Stimulated activated naive CD8-positive, alpha-beta T cell treated with anti-CD3 and anti-CD28 coated beads, Interleukin-15, Interleukin-2, amounts not matched to agents 100 ng/mL and 50 ng/mL, for 24 hours (primary cell): ENCODE results near the gene REEP3.
"Not testable (repeated sequence)": the region's sequence is repeated elsewhere in the genome, so short reads cannot be mapped to it uniquely, and the experiment has no call there.

Source experiments
- H3K27ac Mint-ChIP-seq: one replicate; pipeline ENCODE4 v1.8.0; 2021; ENCODE audit warnings: mild to moderate bottlenecking, mixed read lengths
- H3K27me3 Mint-ChIP-seq: one replicate; pipeline ENCODE4 v1.8.0; 2021; ENCODE audit warnings: mixed read lengths
- H3K36me3 Mint-ChIP-seq: one replicate; pipeline ENCODE4 v1.8.0; 2021; ENCODE audit warnings: low read depth, mixed read lengths
- H3K4me1 Mint-ChIP-seq: one replicate; pipeline ENCODE4 v1.8.0; 2021; ENCODE audit warnings: low read depth, mixed read lengths
- H3K4me3 Mint-ChIP-seq: one replicate; pipeline ENCODE4 v1.8.0; 2021; ENCODE audit warnings: mild to moderate bottlenecking, mixed read lengths
- H3K9me3 Mint-ChIP-seq: one replicate; pipeline ENCODE4 v1.8.0; 2021; ENCODE audit warnings: mixed read lengths

REEP3 gene

GRCh38 chr10:63664341-63664885 is 143.2 kb downstream of the REEP3 start:
- no peaks in the 10 kb centered on the region for H3K27me3 Mint-ChIP-seq
- H3K27ac Mint-ChIP-seq: no peak overlapping the region
- no peaks in the 10 kb centered on the region for H3K36me3 Mint-ChIP-seq
- H3K4me3 Mint-ChIP-seq: no peak overlapping the region
- H3K4me1 Mint-ChIP-seq: peaks cover 9% of the 10 kb centered on the region
- no peaks in the 10 kb centered on the region for H3K9me3 Mint-ChIP-seq

DNA sequence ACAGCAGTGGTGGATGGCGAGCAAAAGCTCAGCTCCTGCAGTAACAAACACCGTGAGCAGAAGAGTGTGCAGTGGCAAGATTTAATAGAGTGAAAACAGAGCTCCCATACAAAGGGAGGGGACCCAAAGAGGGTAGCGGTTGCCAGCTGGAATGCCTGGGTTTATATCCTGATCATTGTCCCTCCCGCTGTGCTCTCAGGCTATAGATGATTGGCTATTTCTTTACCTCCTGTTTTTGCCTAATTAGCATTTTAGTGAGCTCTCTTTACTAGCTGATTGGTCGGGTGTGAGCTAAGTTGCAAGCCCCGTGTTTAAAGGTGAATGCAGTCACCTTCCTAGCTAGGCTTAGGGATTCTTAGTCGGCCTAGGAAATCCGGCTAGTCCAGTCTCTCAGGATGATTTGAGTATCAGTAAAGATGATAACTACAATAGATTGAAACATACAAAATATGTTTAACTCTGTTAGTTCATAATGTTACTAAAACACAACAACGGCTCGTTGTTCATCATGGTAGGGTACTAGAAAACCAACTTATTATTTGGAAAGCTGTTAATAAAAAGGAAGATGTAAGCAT is 143.9 kb downstream of the REEP3 start:
- H3K27me3 Mint-ChIP-seq, H3K4me3 Mint-ChIP-seq, H3K4me1 Mint-ChIP-seq, H3K36me3 Mint-ChIP-seq, H3K27ac Mint-ChIP-seq, H3K9me3 Mint-ChIP-seq: not testable (repeated sequence)

- Mint-ChIP-seq H3K36me3 (no peaks in the 10 kb centered on the region), H3K4me1 (peaks cover 9% of the 10 kb centered on the region), H3K27me3 (peaks cover 3% of the 10 kb centered on the region), H3K27ac (no peak overlapping the region), H3K4me3 (no peak overlapping the region), H3K9me3 (no peaks in the 10 kb centered on the region)
Measured at GRCh38 chr10:63665670-63666134, 144.5 kb downstream of the REEP3 start.

GRCh38 chr10:63666836-63667383 is 145.7 kb downstream of the REEP3 start:
- peaks cover 9% of the 10 kb centered on the region for H3K4me1 Mint-ChIP-seq
- no peaks in the 10 kb centered on the region for H3K9me3 Mint-ChIP-seq
- H3K36me3 Mint-ChIP-seq: no peaks in the 10 kb centered on the region
- no peak overlapping the region for H3K4me3 Mint-ChIP-seq
- peaks cover 8% of the 10 kb centered on the region for H3K27me3 Mint-ChIP-seq
- H3K27ac Mint-ChIP-seq: no peak overlapping the region

- H3K4me3 Mint-ChIP-seq: no peak overlapping the region
- peaks cover 9% of the 10 kb centered on the region for H3K4me1 Mint-ChIP-seq
- H3K27me3 Mint-ChIP-seq: peaks cover 9% of the 10 kb centered on the region
- H3K36me3 Mint-ChIP-seq: no peaks in the 10 kb centered on the region
- H3K27ac Mint-ChIP-seq: no peak overlapping the region
- no peaks in the 10 kb centered on the region for H3K9me3 Mint-ChIP-seq
Measured at GRCh38 chr10:63667596-63668480, 146.6 kb downstream of the REEP3 start.

DNA sequence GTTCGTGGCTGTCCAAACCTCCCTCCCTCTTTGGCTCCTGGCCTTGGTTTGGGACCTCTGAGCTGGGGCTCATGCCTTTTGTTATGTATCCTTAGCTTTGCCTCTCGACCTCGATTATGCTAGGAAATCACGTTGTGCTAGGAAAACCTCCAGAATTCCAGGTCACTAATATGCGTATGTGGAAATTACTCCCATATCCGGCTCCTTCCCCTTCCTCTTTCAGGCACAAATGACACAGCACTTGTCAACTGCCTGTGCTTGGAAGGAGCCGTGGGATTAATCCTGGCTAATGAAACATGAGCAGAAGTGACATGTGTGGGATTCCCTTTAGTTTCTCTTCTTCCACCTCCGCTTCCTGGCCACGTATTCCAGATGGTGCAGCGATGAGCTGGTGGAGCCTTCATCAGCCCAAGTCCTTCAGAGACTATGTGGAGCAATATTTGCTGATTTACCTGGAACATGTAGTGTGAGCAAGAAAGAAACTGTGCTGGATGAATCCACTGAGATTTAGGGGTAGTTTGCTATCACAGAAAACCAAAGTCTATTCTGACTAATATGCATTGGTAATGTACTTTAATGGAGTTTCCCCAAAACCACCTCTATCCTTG is 149.2 kb downstream of the REEP3 start:
- Mint-ChIP-seq H3K27ac (no peak overlapping the region), H3K4me3 (no peak overlapping the region), H3K27me3 (peaks cover 9% of the 10 kb centered on the region), H3K9me3 (no peaks in the 10 kb centered on the region), H3K4me1 (peaks cover 9% of the 10 kb centered on the region), H3K36me3 (no peaks in the 10 kb centered on the region)

GRCh38 chr10:63671317-63671937 is 150.2 kb downstream of the REEP3 start:
- H3K4me3 Mint-ChIP-seq: no peak overlapping the region

DNA sequence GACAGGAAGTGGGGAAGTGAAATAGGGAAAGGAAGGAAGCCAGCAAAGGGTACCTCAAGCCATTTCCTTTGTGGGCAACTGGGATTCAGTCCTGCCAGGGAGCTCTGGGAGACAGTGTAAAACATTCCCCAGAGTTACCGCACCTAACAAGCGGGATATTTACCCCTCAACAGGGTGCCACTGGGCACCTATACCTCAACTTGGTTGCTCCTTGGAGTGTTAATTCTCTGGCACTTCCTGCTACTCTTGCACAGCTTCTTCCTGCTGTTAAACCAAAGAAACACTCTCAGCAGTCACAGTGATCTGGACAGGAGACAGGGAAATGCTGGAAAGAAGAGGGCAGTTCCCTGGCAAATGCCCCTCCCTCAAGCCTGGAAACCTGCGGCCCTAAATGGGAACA is 151.3 kb downstream of the REEP3 start:
- no peak overlapping the region for H3K27ac Mint-ChIP-seq
- no peak overlapping the region for H3K4me3 Mint-ChIP-seq
- H3K9me3 Mint-ChIP-seq: no peaks in the 10 kb centered on the region
- no peaks in the 10 kb centered on the region for H3K4me1 Mint-ChIP-seq
- peaks cover 9% of the 10 kb centered on the region for H3K27me3 Mint-ChIP-seq
- no peaks in the 10 kb centered on the region for H3K36me3 Mint-ChIP-seq

More at GRCh38 chr10:63671317-63671937, 150.2 kb downstream of the REEP3 start:
- Mint-ChIP-seq H3K9me3 (no peaks in the 10 kb centered on the region), H3K27me3 (peaks cover 9% of the 10 kb centered on the region), H3K27ac (no peak overlapping the region), H3K36me3 (no peaks in the 10 kb centered on the region), H3K4me1 (peaks cover 5% of the 10 kb centered on the region)

GRCh38 chr10:63673246-63673645 is 152.0 kb downstream of the REEP3 start:
- Mint-ChIP-seq H3K27ac (no peak overlapping the region), H3K4me1 (no peaks in the 10 kb centered on the region), H3K9me3 (no peaks in the 10 kb centered on the region), H3K36me3 (no peaks in the 10 kb centered on the region), H3K4me3 (no peak overlapping the region), H3K27me3 (peaks cover 9% of the 10 kb centered on the region)

DNA sequence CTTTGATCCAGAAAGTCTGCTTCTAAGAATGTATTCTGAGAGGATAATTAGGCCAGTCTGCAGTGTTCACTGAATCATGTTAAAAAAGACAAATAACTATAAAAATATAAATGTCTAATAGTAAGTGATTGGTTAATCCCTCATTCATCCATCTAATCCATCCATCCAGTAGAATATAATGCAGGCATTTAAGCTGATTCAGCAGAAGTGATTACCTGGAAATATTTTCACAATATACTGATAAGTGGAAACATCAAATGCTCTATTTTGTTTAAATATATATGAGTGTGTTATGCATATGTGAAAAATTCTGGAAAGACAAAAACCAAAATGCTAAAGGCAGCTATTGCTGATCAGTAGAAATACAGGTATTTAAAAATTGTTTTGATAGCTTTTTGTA is 152.6 kb downstream of the REEP3 start:
- Mint-ChIP-seq H3K27ac (no peak overlapping the region), H3K36me3 (no peaks in the 10 kb centered on the region), H3K27me3 (peaks cover 9% of the 10 kb centered on the region), H3K9me3 (no peaks in the 10 kb centered on the region), H3K4me1 (no peaks in the 10 kb centered on the region), H3K4me3 (no peak overlapping the region)
